EH (cell line): ENCODE measurements around the gene NRP2.

ENCODE experiments used
- DNase-seq: peaks from one replicate; pipeline ENCODE4 v3.0.0-alpha.2; 2015; ENCODE audit warnings: low read depth

The NRP2 gene

GRCh38 chr2:205772983-205773382 lies 90.7 kb downstream of the NRP2 start:
- DNase-seq, result no peak

- no peak for DNase-seq
Measured at GRCh38 chr2:205773989-205774388, 91.7 kb downstream of the NRP2 start.

DNA sequence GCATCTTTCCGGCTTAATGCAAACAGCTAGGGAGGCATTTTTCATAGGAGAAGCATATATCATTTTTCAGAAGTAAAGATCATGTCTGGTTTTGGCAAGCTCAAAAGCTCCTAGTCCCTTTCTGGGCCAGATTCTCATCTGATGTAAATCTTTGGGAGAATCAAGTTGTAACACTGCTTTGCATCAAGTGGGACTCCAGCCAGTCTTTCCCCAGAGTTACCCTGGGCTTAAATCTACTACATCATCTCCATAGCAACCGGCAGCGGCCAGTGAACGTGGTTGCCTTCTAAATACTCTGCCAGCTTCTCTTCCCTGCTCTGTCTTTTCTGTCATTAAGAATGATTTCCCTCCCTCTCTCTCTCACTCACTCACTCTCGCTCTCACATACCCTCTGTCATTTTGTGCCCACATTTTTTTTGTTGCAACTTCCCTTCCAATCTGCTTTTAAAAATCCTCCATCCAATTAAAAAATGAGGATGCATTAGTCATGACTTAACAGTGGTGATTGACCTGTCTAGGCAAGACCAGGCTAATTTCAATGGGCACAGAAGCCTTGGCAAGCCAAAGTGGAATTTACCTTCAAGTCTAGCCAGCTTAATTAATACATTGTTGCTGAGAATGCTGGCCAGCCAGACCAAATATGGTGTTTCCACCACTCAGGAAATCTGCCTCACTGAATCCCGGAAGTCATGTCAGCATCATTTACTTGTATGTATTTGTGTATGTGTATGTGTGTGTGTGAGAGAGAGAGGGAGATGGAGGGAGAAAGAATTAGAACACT lies 93.0 kb downstream of the NRP2 start:
- DNase-seq, result peak; percentile 29

DNA sequence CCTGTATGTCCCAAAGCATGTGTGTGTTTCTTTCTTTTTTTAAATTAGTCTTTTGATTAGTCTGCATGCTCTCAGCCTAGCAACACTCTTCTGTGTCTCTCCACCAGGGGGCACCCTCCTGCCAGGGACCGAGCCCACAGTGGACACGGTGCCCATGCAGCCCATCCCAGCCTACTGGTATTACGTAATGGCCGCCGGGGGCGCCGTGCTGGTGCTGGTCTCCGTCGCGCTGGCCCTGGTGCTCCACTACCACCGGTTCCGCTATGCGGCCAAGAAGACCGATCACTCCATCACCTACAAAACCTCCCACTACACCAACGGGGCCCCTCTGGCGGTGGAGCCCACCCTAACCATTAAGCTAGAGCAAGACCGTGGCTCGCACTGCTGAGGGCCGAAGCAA lies 93.8 kb downstream of the NRP2 start:
- DNase-seq, result peak; percentile 35

GRCh38 chr2:205776720-205777119 lies 94.4 kb downstream of the NRP2 start:
- DNase-seq, result no peak

DNA sequence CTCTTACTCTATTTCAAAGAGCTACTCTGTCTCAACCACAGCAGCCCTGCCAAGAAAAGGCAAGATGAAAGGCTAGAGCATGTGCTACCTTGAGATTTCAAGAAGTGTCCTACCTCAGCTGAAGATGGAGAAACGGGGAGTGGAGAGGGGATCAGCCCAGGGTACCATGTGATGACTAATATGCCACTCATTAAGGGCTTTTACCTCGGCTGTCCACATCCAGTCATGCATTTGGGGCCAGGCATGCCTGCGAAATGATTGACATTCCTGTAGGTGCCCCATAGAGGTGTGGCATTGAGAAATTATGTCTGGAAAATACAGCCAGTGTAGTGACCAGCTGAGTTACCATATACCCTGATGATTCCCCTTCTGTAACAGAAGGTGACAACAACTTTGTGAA lies 96.1 kb downstream of the NRP2 start:
- DNase-seq, result no peak

GRCh38 chr2:205780645-205781044 lies 98.3 kb downstream of the NRP2 start:
- DNase-seq, result no peak

DNA sequence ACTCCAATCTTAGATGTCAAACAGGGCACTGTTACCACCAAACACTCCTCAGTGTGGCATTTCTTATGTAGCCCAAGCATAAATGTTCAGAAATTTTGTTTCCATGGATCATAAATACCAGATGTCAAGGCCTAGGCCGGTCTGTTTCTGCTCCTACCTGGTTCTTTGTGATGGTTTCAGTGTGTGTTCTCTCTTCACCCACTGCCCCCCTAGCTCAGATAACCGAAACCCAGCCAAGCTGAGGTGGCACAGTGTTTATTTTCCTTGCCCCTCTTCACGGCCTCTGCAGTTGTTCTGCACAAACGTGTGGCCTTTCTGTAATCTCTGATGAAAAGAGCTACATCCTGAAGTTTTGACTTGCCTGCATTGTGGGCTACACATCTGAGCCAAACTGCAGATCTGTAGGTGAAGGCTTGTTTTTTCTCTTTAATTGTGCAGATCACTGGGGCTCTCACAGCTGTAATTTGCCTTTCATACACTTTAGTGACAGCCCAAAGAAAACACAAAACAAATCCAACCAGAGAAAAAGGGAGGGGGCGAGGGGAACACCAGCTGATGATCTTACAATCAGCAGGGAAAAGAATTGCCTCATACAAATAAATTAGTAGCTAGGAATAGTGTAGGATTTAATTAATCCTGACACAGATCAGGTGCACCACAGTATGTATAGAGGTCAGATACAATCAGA lies 99.1 kb downstream of the NRP2 start:
- no peak for DNase-seq

DNA sequence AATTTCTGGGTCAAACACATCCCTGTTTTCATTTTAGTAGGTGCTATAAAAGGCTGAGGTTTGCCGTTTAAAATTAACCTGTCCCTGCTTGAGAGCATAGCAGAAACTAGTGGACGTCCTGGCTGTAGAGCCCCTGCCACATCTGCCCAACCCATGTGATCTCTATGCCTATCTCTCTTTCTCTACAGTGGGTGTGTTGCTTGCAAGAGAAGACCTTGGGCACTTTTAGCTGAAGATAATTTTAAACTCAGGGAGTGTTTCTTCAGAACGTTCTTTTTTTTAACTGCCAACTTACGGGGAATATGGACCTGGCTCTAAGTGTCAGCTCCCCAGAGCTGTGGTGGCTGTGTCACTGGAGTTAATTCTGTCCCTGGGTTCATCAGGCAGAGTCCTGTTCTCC lies 100.6 kb downstream of the NRP2 start:
- no peak for DNase-seq

DNA sequence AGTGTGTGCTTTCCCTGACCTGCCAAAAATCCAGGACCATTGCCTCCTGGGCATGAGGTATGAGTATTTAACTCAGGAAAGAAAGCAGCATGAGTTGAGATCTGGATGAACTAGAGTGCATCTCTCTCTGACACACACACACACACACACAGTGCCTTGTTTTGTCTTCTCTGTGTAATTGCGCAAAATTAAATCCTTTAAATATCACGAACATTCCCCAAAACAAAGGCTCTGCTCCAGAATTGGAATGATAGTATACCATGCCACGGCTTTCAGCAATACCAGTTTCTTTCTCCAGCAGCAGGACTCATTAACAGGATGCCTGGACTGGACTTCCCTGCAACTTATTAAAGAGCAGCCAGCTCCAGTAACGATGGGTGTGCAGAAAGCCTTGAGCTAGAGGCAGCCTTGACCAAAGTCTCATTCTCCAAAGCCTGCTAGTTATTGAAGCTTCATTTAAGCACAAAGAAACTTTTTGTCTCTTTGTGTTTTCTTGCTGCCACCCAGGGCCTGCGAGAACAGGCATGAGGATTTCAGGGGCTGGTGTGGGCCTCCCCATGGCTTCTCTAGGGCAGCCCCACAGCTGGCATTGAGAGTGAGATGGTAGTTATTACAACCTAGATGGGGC lies 101.7 kb downstream of the NRP2 start:
- no peak for DNase-seq

GRCh38 chr2:205785507-205786260 lies 103.4 kb downstream of the NRP2 start:
- peak; percentile 58 for DNase-seq

GRCh38 chr2:205786976-205787375 lies 104.7 kb downstream of the NRP2 start:
- DNase-seq, result no peak

DNA sequence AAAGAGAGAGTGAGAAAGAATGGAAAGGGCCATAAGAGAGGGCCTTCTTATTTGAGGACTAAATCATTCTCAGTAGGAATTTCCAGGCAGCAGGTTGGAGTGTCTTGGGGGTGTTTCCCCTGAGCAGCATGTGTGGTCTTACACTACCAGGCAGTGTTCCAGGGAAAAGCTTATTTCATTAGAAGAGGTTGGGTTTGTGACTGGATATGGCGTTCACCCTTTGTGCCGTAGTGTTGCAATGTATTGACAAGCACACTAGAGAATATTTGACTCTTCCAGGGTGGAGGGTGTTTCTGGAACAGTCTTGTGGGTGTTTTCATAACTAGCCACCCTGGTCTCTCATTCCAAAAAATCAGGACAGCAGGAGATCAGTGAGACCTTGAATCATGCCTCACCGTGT lies 105.5 kb downstream of the NRP2 start:
- no peak for DNase-seq

- DNase-seq, result no peak
Measured at GRCh38 chr2:205789906-205790305, 107.6 kb downstream of the NRP2 start.

GRCh38 chr2:205792908-205793307 lies 110.6 kb downstream of the NRP2 start:
- peak; percentile 81 for DNase-seq

DNA sequence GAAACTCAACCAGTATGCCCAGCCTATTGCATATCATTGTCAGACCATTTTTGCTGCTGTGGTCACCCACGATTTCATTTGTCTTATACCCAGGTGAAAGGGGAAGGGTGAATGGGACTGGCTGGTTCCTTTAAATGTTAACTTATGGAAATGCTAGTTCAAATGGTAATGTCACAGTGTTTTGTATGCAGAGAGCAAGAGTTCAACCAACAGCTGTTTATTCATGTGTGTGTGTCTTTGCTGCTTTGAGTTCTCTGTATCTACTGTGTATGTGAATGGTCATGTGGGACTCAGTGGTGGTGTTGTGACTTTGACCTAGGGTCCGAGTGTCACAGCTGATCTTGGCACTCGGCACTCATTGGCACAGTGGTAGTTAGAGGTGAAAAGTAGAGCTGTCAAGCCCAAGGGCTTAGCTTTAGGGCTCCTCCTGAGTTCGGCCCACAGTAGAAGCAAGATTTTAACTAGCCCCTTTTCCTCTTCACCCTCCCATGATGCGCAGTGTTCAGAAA lies 114.6 kb downstream of the NRP2 start:
- no peak for DNase-seq

DNA sequence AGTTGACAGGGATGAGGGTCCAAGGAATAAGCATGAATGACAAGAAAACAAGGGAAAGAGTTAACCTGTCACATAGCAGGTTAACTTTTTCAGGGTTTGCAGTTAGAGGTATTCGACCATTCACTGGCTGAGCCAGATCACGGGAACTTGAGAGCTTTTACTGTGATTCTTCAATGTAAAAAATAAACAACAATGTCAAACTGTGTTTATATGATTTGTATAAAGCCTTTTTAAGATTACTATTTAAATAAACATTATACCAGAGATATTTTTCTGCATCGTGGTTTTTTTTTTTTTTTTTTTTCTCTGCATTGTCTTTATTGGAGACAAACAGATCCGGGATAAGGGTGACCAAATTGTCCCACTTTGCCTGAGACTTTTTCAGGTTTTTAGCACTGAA lies 115.6 kb downstream of the NRP2 start:
- no peak for DNase-seq

GRCh38 chr2:205800224-205800623 lies 117.9 kb downstream of the NRP2 start:
- no peak for DNase-seq

DNA sequence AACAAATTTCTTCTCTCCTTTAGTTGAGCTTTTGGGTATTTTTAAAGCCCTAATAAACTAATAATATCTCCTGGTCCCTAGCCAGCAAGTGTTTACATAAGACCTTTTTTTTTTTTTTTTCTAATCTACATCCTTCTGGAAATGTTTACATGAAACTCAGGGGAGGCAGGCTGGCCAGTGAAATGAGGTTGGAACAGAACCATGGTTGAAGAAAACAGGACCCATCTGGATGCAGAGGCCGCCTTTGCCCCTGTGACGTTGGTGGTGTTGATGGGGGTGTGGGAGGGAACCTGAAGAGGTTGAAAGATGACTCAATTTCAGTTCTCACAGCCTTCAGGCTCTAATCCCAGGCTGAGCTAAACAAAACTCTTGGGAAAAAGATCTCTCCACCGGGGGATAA lies 118.5 kb downstream of the NRP2 start:
- peak; percentile 65 for DNase-seq

DNA sequence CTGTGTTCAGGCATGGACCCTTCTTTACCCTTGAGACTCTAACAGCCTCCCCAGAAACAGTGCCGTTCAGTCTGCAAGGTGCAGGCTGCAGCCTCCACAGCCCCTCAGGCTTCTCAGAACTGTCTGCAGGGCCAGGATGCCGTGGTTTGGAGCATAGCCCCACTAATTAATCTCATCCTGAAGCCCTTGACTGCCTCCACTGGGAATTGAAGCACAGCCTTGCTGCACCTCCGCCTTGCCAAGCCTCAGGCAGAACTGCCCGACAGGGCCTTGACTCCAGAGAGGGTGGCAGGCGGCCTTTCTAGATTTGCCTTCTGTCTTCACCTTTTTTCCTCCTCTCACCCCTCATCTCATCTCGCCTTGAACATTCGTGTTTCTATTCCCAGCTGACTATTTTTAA lies 119.8 kb downstream of the NRP2 start:
- no peak for DNase-seq

DNA sequence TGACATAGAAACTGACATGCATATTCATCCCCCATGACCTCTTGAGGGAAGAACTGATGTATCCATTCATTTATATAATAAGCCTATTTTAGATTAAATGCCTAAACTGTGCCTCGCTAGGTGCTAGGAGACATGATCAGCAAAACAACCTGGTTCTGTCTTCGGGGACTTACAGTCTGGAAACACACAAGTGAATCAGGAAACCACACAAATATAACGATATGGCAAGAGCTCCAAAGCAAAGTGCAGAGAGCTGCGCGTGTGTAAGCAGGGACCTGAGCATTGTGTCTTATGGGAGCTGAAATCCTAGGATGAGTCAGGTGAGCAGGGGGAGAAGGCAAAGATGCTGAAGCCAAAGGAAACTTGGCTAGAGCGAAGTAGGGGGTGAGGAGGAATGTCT lies 120.6 kb downstream of the NRP2 start:
- DNase-seq, result no peak

DNA sequence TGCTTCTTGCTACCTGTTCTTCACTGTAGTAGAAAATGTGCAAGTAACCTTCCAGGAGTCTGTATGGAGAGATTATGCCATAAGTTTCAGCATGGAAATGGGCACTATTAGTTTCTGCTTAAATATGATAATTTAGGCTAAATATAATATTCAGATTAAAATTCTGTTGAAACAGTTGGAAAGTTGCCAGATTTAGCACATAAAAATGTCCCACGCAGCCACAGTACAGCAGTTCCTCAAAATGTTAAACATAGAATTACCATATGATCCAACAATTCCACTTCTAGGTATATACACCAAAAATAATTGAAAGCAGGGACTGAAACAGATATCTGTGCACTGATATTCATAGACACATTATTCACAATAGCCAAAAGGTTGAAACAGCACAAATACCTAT lies 121.2 kb downstream of the NRP2 start:
- no peak for DNase-seq
